ENCODE measurements around the gene TRHDE.
"Not testable (repeated sequence)": the region's sequence is repeated elsewhere in the genome, so short reads cannot be mapped to it uniquely, and the experiment has no call there.

TRHDE gene

DNA sequence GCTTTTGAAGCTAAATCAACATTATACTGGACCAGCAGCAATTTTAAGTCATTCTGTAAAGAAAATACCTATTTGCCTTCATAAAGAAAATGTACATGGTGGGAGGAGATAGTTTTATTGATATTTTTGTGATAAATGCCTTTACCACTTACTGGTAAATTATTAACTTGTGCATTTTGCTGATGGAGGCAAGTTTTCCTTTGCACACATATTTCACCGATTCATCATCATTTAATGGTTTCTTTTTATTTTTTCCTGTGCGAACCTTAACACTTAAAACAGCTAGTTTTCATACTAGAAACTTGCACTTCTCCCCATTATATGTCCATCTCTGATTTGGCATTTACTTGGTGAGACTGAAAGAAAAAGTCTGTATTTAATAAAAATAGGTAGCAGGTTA lies 239.3 kb downstream of the TRHDE start:
- no peak for DNase-seq (ENCODE audit: low spot score)

GRCh38 chr12:72511906-72512305 lies 239.7 kb downstream of the TRHDE start:
- no peak for DNase-seq (ENCODE audit: low spot score)
- no peak for FAIRE-seq

More for the DNA sequence above, 239.3 kb downstream of the TRHDE start:
- no peak for FAIRE-seq

GRCh38 chr12:72520044-72520678 lies 248.0 kb downstream of the TRHDE start:
- not testable (repeated sequence) for FAIRE-seq

GRCh38 chr12:72521326-72521725 lies 249.2 kb downstream of the TRHDE start:
- FAIRE-seq: no peak
- no peak for DNase-seq (ENCODE audit: low spot score)

More at GRCh38 chr12:72520044-72520678, 248.0 kb downstream of the TRHDE start:
- DNase-seq (ENCODE audit: low spot score): not testable (repeated sequence)

DNA sequence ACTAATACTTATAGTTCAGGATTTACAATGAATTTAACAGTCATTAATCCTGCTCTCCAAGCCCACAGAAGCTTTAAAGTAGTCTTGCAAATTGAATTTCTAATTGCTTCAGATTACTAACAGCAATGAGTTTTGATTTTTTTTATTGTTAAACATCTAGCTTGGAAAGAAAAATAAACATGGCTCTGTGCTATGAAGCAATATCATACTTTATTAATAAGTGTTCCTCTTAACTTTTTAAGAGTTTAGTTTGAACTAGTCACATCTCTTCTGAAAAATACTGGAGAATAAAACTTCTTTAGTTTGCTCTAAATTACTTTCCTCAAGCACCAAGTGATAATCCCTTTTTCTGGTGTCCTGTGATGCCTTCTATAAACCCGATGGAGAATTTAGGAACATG lies 250.2 kb downstream of the TRHDE start:
- FAIRE-seq: no peak
- DNase-seq (ENCODE audit: low spot score): no peak

DNA sequence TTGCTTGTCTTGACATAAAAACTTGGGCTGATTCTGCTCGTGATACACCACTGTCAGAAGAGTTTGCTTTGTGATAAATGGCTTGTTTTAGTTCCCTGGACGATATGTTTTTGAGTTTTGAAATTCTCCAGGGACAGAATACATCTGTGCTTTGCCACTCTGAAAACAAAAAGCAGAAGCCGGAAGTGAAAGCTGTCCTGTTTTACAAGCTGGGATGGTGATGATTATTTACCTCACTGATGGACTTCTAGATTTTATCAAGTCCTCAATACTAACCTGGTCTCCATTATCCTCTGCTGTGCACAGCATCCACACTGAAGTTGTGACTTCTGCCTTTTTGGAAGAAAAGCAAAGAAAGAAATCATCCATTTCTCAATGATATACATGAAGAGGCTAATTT lies 251.6 kb downstream of the TRHDE start:
- no peak for DNase-seq (ENCODE audit: low spot score)
- FAIRE-seq: no peak

DNA sequence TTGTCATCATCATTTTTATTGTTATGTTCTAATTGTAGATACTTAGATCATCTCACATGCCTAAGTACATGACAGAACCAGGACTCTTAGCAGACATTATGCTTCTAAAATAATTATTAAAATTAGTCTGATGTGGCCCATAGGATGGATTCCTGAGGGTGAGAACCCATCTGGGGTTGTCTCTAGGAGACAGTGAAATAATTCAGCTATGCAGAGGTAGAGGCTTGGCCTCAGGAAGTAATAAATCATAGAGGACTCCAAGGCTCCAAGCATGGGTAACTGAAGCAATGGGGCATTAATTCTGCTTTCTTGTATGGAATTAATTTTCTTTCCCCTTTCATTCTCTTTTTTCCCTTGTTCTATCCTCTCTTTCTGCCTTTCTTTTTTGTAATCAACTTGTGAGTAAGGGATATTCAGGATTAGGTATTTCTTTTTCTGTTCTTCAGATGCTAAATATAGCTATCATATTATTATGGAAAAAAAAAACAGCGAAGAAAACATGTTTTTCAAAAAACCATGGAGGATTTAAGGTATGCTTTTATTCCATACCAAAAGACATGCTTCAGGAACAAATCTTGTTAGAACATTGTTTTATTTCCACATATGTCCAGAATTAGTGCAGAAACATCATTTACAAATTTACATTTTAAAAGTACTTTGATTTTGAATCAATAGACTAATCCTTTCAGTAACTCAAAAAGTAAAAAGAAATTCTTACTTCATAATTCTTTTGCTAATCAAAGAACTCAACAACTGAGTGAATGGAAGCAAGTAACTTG lies 263.2 kb downstream of the TRHDE start:
- DNase-seq (ENCODE audit: low spot score) (no peak), FAIRE-seq (no peak)

- FAIRE-seq (no peak), DNase-seq (ENCODE audit: low spot score) (no peak)
These were observed 268.6 kb downstream of the TRHDE start for GRCh38 chr12:72540811-72541210.

GRCh38 chr12:72543777-72544467 lies 271.8 kb downstream of the TRHDE start:
- DNase-seq (ENCODE audit: low spot score): no peak
- no peak for FAIRE-seq

DNA sequence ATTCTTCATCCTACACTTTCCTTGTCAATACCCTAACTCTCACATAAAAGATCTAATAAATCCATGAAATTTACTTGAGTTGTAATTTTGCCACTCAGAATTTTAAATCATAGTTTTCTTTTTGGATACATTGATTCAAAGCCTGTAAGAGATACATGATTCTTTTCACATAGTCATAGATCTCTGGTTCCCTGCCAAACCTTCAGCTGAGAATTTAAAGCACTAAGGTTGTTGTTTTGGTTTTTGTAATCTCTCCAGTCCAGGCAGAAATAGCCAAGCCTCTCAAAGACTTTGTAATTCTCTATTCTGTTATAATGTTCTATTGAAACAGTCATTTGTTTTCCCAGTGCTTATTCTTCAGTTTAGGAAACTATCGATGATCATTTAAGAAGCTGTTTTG lies 273.9 kb downstream of the TRHDE start:
- FAIRE-seq: no peak

DNA sequence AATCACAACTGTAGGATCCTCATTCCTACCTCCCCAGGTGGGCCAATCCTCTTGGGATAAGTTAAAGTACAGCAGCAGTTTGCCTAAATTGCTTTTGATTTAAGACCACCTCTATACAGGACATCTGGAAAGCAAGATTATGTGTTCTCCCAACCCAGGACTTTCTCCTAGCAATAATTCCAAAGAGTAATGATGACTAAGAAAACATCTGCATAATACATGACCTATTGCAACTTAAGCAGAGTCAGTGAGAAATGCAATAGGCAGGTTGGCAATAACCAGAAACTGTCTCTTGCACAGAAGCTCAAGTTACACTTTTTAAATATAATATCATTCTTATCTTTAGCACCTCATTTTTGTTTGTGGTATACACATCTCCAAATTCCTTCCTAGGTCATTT lies 275.4 kb downstream of the TRHDE start:
- DNase-seq (ENCODE audit: low spot score): no peak

More for the DNA sequence above, 273.9 kb downstream of the TRHDE start:
- DNase-seq (ENCODE audit: low spot score): no peak

DNA sequence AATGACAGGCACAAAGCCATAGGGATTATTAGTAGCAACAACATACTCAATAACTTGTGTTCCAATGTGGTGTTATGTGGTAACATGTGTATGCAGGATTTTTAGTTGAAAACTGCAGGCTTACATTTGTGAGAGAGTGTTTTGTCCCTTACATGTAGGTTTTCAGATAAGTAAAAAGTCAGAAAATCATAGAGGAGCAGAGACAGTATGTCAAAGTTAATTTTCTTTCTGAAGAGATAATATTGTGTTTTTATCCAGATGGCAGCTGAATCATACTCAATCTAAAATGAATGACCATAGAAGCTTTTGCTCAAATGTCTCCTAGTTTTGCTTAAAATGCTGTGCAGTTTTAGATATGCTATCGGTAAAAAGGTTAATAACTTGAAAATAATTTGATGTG lies 277.0 kb downstream of the TRHDE start:
- DNase-seq (ENCODE audit: low spot score) (no peak), FAIRE-seq (no peak)

More for the DNA sequence above, 275.4 kb downstream of the TRHDE start:
- FAIRE-seq: no peak

- DNase-seq (ENCODE audit: low spot score): no peak
- no peak for FAIRE-seq
These were observed 288.0 kb downstream of the TRHDE start for GRCh38 chr12:72560003-72560769.

DNA sequence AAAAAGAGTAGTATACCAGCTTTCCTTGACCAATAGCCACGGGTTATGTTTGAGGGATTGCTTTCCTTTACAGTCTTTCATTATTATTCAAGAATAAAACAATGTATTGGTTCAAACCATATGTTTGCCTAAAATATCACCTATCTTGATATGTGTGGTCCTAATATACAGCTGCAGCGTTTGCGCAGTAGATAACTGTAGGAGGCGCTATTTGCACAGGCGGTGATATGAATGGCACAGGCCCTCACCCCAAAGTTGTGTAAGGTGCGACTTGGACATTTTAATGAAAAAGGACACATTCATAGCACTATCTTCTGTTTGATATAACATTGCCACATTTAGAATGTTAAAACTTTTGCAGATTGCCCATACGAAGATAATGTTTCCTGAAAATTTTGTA lies 298.4 kb downstream of the TRHDE start:
- FAIRE-seq: no peak
- no peak for DNase-seq (ENCODE audit: low spot score)

DNA sequence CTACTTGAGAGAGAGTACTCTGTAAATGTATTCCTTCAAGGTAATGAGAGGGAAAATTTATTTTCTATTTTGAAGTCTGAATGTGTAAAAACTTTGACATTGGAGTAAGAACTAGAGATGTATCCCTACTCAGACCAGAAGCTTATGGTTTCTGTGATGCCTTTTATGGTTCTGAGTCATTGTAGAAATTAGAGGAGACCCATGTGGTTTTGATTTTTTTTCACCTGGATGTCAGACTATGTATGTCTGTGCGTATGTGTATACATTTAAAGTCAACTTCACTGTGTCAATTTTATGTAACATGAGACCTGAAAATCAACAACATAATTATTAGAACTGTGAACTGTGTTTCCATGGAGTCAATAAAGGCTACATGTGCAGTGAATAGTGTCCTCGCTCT lies 302.0 kb downstream of the TRHDE start:
- FAIRE-seq (no peak), DNase-seq (ENCODE audit: low spot score) (no peak)

DNA sequence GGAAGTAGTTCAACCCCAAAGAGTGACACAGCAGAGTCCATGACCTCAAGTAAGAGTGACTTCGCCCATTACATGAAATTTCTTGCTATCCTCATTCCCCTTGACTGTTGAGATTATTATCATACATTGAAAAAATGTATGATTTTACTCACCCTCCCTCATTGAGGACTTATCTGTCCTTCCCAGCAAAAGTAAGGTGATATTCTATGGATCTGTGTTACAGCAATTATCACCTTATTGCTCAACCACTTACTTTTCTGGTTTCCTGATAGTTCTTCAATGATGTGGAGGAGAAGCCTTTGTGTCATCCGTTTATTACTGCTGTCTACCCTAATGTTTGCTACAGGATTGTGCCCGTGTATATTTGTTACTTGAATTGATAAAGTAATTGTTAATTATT lies 306.2 kb downstream of the TRHDE start:
- FAIRE-seq (no peak), DNase-seq (ENCODE audit: low spot score) (no peak)

DNA sequence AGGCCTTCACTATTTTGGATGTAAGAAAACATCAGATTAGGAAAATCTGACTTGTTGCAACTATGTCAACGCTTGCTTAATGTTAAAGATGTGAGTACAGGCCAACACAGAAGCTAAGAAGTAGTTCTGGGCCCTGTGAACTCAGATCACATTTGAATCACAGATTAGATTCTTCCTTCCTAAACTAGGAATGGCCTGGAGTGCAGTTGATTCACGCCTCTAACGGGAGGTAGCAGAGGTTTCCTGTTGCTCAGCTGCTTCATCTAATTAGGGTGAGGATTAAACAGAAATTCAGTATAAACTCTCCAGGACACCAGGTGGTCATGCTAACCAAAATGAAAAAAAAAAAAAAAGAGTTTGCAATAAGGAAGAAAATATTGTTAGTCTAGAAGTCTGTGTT lies 314.3 kb downstream of the TRHDE start:
- FAIRE-seq: no peak
- DNase-seq (ENCODE audit: low spot score): no peak

GRCh38 chr12:72602581-72602980 lies 330.4 kb downstream of the TRHDE start:
- DNase-seq (ENCODE audit: low spot score) (no peak), FAIRE-seq (no peak)

- no peak for FAIRE-seq
These were observed 333.8 kb downstream of the TRHDE start for GRCh38 chr12:72605975-72606374.

DNA sequence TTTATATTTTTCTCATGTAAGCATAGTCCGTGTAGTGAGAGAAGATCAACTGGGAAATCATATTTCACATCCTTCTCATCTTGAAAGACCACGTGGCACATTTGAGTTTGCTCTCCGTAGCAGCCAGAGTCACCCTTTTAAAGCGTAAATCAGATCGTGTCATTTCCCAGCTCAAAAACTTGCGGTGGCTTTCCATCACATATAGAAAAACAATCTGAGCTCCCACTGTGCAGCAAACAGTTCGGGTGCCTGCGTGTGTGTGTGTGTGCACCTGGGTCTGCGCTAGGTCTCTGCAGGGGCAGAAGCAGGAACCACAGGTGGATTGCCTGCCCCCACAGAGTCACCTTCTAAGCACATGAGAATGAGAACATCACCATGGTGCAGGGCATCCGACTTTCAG lies 338.2 kb downstream of the TRHDE start:
- FAIRE-seq (no peak), DNase-seq (ENCODE audit: low spot score) (no peak)

More at GRCh38 chr12:72605975-72606374, 333.8 kb downstream of the TRHDE start:
- no peak for DNase-seq (ENCODE audit: low spot score)

DNA sequence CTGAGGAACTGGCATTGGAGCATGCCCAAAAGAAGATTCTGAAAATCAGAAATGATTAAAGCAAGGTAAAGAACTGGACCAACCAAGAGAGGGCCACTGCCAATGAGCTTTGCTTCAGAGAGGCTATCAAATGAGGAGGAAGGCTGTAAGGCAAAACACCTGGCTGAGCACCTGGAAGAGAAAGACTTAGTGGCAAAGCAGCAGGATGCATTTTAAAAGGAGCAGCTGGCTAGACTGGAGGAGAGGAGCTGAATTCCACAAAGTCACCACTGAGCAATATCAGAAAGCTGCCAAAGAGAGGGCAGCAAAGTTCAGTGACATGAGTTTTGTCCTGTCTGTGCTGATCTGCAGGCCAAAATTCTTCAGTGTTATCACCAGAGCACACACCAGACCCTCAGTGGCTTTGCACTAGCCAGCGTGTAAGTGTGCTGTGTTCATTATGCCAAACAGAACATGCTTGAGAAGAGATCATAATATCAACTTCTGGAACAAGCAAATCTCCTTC lies 338.7 kb downstream of the TRHDE start:
- DNase-seq (ENCODE audit: low spot score) (no peak), FAIRE-seq (no peak)
